Activated T-helper 9 cell treated with anti-CD3 and anti-CD28 coated beads, Interleukin-2, amount 50 U/mL, for 16 hours (primary cell): ENCODE results near the gene PDSS2.
A peak's percentile ranks its signal among the peaks of the same experiment; 100 is the strongest.
"Not testable (repeated sequence)": the region's sequence is repeated elsewhere in the genome, so short reads cannot be mapped to it uniquely, and the experiment has no call there.

Experiments used
- DNase-seq: peaks from one replicate; pipeline ENCODE4 v3.0.0-alpha.2; 2020; ENCODE audit warnings: low read depth

PDSS2 gene, protein sequence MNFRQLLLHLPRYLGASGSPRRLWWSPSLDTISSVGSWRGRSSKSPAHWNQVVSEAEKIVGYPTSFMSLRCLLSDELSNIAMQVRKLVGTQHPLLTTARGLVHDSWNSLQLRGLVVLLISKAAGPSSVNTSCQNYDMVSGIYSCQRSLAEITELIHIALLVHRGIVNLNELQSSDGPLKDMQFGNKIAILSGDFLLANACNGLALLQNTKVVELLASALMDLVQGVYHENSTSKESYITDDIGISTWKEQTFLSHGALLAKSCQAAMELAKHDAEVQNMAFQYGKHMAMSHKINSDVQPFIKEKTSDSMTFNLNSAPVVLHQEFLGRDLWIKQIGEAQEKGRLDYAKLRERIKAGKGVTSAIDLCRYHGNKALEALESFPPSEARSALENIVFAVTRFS

DNA sequence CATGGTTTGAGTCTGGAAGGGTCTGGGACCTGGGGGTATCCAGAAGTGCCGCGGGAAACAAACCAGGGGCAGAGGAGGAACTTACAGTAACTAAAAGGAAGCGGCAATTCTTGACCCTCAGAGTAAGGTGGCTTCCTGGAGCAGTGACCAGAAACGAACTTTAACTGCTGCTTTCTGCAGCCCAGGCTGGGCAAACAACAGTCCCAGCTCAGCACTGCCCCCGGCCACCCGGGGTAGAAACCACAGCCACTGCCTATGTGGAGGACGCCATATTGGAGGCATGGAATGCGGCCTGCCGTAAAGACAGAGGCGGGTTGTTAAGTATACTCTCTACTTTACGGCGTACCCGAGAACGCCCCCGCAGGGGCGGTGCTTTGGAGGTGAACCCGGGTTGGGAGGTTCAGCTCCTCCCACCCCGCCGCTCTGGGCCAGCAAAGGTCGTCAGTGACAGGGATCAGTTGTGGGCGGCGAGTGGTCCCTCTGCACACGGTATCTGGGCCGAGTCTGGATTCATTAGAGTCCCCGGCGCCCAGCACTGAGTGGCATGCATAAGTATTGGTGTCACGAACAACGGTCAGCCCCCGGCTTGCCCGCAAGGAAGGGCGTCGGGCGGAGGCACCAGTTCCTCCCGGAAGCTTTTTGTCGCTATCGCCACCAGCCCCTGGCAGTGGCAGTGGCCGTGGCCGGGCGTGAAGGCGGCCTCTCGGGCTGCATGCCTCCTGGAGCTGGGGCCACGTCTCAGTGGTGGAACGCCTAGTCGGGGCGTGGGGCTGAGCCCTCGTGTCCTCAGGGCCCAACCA is at the start of gene PDSS2:
Gene PDSS2, minus strand, starts transcription at position 282 of the 800 bp plus-strand sequence. Its CDS starts 279 bp downstream, at position 3.
- peak; percentile 97 for DNase-seq

DNA sequence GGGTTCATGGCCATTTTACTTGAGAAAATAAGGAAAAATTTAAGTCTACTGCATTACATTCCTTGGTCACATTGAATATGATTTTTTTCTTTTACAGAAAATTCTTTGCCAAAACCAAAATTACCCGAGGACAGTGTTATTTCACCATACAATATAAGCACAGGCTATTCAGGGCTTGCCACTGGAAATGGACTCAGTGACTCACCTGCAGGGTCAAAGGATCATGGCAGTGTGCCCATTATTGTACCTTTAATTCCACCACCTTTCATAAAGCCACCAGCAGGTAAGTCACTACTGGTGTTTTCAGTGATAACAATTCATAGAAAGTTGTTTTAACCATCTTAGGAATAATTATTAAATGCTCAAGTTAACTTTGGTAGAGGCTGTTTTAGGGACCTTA is 46.8 kb upstream of the PDSS2 start:
- no peak for DNase-seq

DNA sequence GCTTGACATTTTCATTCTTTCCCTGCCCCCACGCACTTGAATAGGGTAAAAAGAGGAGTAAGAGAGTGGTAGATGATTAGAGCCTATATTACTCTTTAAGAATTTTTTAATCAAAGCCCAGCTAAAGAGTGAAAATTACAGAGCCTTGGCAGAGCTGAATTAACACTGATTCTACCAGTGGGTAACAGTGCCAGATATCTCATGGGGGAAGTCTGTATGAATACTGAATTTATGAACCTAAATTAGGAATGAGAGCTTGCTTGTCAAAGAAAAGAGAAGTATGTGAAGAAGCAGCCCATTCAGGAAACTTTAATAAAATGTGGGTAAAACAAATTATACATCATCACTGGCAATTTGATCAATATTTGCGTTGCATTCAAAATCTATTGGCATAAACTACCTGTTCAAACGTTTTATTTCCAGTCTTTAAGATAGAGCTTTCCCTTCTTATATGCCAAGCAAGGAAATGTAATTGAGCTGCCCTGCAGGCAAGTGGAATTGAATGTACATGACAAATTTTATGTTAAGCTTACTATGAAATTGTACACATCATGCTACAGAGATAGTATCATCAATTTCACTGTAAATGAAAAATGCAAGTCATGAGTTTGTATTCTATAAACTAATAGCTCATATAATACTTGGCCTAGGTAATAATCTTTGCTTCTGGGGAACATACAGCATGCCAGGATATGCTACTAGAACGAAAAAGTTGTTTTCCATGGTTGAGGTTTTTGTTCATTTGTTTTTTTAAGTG is 45.1 kb upstream of the PDSS2 start:
- no peak for DNase-seq

DNA sequence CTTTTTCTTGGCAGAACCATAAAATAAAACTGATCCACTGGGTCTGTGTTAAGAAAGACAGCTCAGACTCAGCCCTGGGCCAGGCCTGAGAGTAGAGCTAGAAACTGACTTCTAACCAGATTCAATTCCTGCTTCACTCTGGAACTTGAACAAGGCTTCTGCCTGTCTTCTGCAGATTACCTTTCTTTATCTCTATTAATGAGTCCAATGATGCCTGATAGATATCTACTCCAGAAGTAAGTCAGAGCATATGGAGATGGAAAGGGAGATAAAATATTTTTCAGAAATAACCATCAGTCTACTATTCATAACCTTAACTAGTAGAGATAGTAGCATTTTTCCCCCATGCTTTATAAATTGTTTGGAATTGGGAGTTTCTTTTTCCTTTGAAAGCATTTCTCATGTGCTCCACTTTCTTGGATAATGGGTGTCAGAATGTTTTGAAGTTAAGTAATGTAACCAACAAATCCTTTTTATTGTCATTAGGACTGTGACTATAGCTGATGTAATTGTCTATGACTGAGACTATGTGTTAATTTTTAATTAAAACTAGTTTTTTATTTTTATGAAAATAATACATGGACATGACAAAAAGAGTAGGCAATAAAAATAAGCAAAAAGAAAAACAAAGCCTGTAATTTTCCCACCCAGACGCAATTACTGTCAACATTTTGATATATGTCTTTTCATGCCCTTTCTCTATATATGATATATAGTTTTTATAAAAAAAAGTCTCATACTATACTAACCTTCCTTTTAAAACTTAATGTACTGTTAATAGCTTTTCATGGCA is 37.7 kb upstream of the PDSS2 start:
- DNase-seq: no peak

DNA sequence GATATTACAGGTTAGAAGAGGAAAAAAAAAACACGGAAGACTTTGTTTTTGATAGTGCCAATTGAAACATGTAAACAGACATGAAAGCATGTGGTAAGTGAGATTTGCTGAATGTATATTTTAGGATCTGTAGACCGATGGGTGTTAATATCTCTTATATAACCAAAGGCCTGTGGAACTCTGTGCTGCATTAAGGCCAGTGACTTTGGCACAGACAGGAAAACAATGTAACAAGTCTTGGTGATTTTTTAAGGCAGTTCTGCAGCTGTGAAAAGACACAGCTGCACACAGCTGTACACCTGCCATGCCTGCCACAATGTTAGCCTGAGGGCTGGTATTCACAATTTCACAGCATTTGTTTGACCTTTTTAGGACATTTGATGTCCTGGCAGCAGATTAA is 36.6 kb upstream of the PDSS2 start:
- no peak for DNase-seq

DNA sequence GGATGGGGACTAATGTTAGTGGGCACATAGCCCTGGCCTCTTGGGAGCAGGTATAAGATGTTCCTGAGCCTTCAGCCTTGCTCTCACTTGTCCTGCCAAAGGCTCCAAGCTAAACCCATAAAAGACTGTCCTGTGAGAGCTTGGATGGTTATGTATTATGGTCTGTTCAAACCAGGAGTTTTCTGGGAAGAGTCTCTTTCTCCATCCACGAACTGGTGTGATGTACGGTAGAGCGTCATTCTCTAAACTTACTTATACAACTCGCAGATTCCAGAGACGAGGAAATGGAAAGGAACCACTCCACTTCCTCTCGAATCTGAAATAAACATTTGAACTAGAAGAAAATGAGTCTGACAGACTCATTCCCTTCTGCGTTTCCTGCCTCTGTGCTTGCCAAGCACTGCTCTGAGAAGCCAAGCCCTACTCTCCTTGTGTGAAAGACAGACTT is 35.9 kb upstream of the PDSS2 start:
- no peak for DNase-seq

DNA sequence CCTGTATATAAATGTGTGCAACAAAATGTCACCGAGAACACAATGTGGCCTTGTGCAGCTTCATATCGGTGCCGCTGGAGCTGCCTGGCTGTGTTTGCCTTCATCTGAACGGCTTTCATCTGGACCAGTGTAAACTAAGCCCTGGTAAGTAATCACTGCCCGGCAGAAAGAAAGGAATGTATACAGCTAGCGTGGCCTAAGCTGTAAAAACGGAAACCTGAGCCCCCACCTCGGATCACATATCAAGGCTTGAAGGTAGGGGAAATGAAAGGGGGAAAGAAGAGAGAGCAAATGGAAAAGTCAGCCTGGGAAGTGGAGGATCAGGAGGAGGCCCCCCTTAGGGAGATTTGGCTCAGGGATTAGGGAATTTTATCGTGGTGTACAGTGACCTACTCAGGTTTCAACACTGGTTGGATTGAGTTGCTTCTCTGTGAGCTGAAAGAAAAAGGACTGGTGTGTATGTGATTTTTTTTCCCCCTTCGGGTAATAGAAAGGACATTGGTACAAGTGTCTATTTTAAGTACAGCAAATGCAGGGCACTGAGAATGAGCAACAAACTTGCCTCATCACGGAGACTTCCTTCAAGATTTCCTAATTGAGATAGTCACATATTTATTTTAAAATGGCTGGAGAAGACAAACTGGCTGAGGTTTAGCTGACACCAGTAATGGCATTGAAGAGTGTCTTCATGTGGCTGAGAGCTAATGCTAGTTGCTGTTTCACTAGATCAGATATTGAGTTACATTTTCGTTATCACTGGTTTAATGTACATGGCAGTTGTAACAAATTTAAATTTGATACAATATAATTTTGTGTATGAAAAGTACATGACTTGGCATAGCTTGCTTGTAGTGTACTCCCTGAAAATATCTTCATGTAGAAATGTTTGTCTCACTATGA is 34.0 kb upstream of the PDSS2 start:
- DNase-seq: no peak

DNA sequence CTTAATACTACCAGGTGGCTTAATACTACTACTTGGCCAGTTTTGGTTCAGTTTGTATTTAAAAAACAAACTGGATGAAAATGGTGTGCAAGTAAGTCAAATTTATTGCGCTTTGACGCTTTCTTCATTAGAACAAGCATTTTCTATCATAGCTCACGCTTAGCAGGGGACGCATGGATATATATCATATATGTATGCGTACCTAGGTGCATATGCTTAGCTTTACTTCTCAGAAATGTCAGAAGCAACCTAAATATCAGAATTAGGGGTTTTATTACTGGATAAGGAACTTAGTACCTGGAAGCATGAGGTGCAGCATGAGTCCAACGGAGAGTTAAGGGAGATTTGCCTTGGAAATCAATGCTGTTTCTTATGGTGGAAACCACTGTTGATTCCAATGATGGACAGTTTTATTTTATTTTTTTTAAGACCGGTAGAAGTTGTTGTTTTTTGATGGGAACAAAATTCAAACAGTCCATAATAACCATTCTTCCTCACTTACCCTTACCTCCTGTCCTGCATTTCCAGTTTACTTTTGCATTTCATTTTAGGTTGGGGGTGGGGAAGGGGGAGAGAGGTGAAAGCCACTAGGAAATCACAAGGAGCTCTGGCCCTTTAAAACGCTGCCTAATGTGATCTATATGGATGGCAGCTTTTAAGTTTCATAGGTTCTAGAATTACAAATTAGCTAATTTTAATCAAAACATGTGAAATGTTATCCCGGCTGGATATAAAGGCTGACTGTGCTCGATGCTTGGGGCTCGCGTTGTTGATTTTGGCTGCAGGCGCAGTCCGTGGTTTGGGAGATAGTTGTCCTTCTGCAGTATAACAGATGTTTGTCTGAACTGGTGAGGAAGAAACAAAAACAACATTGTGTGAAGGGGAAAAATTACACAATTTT is 32.6 kb upstream of the PDSS2 start:
- DNase-seq: no peak

DNA sequence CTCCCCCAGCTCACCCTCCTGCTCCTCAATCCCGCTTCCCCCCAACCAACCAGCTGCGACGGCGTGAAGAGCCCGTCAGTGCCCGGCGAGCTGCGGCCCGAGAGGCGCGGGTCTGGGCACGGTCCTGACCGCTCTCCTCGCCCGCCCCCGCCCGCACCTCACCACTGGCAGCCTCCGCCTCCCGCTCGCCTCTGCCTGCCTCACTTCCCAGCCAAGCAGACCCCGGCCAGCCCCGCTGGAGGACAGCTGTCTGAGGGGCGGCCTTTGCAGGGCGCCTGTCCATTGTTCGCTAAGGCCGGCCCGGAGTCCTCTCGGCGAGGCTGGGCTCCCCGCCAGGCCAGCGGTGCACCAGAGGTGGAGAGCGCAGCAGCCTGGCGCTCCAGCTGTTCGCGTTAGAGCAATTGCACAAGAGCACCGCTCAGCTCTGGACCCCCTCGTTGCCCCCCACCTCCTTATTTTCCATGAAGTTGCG is 31.8 kb upstream of the PDSS2 start:
- no peak for DNase-seq

DNA sequence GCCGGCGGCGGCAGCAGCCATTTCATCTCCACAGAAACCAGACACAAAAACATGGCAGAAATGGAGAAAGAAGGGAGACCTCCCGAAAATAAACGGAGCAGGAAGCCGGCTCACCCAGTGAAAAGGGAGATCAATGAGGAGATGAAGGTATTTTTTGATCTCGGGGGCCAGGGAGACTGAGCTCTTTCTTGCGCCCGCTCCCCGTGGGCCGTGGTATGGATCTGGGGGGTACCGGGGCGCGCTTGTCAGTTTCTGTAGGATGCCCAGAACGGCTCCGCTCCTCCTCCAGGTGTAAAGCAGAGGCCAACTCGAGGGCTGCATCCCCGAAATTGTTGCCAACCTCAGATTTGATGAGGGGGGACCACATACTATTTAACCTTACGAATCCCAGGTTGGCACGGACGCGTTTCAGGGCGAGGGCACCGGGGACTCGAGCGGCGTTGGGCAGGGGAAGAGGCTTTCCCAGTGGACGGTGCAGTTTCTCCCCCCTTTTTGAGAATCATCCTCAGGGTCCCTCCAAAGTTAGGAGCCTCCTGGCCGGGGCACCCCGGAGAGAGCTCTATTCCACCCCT is 31.3 kb upstream of the PDSS2 start:
- no peak for DNase-seq

DNA sequence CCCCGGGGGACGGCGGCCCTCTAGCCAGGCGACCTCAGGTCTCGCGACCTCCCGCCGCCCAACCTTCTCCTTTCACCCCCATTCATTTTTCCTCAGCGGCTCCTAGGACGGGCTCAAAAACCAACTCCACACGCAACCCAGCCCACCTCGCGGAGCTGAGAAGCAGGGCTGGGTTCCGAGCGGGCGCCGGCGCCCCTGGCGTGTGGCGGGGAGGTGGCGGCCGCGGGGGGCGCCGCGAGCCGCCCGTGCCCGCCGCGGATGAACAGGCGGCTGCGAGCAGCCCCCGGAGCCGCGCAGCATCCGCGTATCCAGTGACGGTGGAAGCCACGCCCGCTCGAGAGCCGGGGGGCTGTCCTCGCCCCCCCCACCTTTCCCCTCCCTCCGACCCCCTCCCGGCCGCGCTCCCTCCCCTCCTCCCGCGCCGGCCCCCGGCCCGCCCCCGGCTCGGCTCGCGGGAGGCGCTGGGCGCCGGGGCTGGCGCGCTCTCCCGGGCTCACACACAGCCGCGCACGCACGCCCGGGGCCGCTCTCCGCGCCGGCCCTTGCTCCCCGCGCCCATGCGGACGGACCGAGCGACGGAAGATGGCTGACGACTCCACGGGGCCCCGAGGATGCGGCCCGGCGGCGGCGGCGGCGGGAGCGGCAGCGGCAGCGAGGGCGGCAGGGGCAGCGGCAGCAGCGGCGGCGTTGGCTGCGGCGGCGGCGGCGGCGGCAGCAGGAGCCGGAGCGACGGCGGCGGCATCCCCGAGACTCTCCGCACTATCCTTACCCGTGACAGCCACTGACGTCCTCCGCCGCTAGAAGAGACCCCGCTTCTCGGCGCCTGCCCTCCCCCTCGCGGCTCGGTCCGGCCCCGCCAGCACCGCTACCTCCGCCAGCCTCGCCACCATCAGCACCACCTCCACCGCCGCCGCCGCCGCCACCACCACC is 30.5 kb upstream of the PDSS2 start, which contains the start of gene SOBP:
Gene SOBP, plus strand, starts transcription at position 482 of the 930 bp plus-strand sequence. CDS start 500 bp downstream, outside the sequence.
- peak; percentile 16 for DNase-seq

DNA sequence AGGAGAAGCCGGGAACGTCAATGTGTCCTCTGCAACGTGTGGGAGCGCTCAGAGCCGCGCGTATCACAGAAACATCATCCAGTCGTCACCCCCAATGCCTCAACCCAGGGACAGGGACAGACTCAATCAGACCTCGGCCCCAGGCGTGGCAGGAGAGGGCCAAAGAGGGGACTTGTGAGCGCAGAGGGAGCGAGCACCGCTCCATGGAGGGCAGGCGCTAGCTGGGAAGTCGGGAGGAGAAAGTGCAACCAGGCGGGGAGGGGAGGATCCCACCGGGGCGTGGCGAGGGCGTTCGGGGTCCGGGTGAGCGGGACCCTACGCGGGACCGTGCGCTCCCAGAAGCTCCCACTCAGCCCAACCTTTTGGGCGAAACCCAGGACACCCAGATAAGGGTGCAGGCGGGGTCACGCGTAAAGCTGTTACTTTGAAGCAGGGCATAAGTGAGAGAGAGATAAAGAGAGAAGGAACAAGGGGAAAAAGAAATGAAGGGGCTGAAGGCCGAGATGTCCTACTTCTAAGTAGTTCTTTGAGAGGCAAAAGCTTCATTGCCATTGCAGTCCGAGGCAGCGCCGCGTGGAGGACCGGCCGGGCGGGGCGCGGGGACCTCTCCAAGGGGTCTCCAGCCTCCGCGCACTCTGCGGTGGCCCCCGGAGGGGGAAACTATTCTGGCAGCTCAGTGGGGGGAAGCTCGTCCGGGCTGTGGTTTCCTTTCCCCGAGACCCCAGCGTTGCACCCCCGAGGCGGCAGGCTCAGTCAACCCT is 29.7 kb upstream of the PDSS2 start:
- peak; percentile 8 for DNase-seq

DNA sequence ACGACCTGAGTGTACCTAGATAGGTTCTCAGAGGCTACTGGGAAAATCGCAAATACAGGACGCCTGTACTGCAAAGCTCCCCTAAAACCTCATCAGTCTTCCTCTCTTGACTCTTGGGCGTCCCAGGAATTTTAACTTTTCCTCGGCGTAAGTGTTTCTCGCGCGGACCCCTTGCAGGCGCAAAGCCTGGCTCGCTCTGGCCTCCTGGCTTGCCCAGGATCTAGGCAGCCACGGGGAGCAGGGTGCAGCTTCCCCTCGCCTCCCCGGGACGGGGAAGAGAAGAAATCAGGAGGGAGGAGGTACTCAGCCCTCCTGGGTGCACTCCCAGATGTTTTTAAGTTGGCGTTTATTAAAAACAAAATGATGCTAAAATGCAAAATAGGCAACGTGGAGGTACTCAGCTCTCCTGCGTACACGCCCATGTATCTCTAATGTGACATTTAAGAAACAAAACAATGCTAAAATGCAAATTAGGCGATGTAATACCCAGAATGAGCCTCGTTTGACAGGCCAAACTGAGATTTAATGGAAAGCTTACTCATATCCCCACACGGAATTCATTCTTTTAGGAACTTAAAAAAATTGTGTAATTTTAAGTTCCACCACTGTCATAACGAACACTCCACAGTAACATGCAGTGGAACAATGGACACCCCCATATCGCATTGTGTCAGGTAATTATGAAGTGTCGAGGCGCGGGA is 29.0 kb upstream of the PDSS2 start:
- DNase-seq: no peak

DNA sequence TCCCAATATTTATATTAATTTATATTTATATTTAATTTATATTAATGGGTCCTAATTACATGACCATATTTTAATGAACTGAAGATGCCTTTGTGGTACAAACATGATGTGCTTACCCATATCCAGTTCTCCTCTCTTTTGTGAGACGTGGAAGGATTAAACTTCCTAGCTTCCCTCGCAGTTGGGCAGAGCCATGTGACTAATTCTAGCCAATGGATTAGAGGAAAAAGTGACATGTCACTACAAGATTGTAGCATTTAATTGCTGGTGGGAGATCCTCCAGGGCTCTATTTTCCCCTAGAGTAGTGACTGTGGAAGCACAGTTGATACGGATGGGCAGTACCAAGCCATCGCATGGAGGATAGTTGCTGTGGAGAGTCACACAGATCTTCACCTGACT is 25.8 kb upstream of the PDSS2 start:
- no peak for DNase-seq

DNA sequence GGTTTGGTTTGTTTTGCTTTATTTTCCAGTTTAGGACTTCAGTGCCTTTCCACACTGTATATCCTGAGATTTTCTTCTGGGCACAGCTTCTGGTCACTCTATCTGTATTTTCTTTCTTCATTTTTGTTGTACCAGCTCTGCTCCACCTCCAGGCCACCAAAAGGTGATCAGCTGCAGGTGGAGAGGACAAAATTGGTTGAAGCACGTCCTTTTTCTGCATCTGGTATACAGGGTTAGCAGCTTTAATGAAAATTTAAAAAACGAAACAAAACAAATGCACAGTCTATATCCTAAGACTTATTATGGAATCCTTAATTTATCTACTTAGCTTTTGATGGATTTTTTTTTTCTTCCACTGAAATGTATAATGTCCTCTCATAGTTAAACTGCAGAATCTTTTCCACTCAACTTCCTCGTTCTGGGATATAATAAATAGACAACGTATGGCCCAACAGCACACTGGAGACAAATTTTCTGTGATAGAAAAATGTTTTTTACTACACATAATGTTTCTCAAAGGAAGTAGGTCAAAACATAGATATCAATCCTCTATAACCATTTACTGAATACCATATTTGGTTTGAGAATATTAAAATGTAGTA is 19.8 kb upstream of the PDSS2 start:
- no peak for DNase-seq

DNA sequence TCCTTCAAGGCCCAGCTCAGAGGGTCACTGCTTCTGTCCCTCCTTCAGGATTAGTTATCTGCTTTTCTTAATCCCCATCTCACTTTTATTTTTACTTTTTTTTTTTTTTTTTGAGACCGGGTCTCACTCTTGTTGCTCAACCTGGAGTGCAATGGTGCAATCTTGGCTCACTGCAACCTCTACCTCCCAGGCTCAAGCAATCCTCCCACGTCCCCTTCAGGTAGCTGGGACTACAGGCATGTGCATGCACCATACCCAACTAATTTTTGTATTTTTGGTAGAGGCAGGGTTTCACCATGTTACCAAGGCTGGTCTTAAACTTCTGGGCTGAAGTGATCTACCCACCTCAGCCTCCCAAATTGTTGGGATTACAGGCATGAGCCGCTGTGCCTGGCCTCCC is 16.5 kb upstream of the PDSS2 start:
- DNase-seq: not testable (repeated sequence)
